Esophagus muscularis mucosa (tissue), 4 donors: ENCODE measurements around the gene CRACDL. TPM values are rescaled to one million over a fixed set of nuclear protein-coding genes. Genes with fewer than 3 reads are reported as not detected.

Experiments used
- DNase-seq: peaks from one replicate; pipeline ENCODE4 v3.0.0-alpha.2; 2017; ENCODE audit errors: extremely low spot score
- H3K27ac ChIP-seq, 4 donors: fragments of 200-600 bp; sonication (generic); replicated peaks in 1 of 4; 1 replicate in 3 of 4; 2 replicates in 1 of 4; pipeline ENCODE4 v1.5.1; 2016 to 2019; ENCODE audit warnings: mild to moderate bottlenecking in 1 of 4
- H3K27me3 ChIP-seq, 4 donors: fragments of 200-600 bp; sonication (generic); one replicate each; pipeline versions ENCODE4 v1.5.1 to v1.6.0; 2016 to 2019
- H3K36me3 ChIP-seq, 4 donors: fragments of 200-600 bp; sonication (generic); one replicate each; pipeline ENCODE4 v1.5.1; 2016 to 2019
- H3K4me1 ChIP-seq, 4 donors: fragments of 200-600 bp; sonication (generic); one replicate each; pipeline ENCODE4 v1.5.1; 2016 to 2019
- H3K4me3 ChIP-seq, 4 donors: fragments of 200-600 bp; sonication (generic); 1 replicate in 2 of 4; 2 replicates in 2 of 4; pipeline ENCODE4 v1.5.1; 2016 to 2019; ENCODE audit warnings: mild to moderate bottlenecking in 4 of 4, moderate library complexity in 1 of 4
- H3K9me3 ChIP-seq, 4 donors: fragments of 200-600 bp; sonication (generic); 1 replicate in 3 of 4; 2 replicates in 1 of 4; pipeline ENCODE4 v1.5.1; 2016 to 2019
- CTCF ChIP-seq, 3 experiments: fragments of 200-600 bp in 2 of 3; fragments of 450-650 bp in 1 of 3; sonication (generic) in 2 of 3; IDR thresholded peaks; one replicate each; pipeline ENCODE4 v1.5.1; 2017 to 2019; ENCODE audit warnings: antibody characterized with exemption in 3 of 3, mild to moderate bottlenecking in 2 of 3, moderate library complexity in 1 of 3
- EP300 ChIP-seq: sonication (generic); formaldehyde crosslinking; IDR thresholded peaks from one replicate; pipeline ENCODE4 v1.6.1; 2017; ENCODE audit warnings: antibody characterized with exemption
- POLR2A ChIP-seq: fragments of 450-650 bp; IDR thresholded peaks from one replicate; pipeline ENCODE4 v1.6.1; 2017; ENCODE audit warnings: antibody characterized with exemption, moderate library complexity, mild to moderate bottlenecking, low read depth
- POLR2AphosphoS5 ChIP-seq, 2 donors: sonication (generic); formaldehyde crosslinking; IDR thresholded peaks; one replicate each; pipeline ENCODE4 v1.6.1; 2017; ENCODE audit warnings: antibody characterized with exemption in 2 of 2
- WGBS: methylation state at CpG from one replicate; pipeline ENCODE4 v1.1.5; 2018; 5-methylcytosine and 5-hydroxymethylcytosine counted together
- intact Hi-C: fragments of 100-400 bp; cut with DNase I; formaldehyde crosslinking; loops from one replicate; pipeline ENCODE4 v1.15.1; 2023
- total RNA-seq, 4 donors: library from RNA; depleted of rRNA; stranded (reverse); fragments of >200 nt; gene quantifications; one replicate each; pipeline versions ENCODE4 v1.1.0 to v1.2.1, GENCODE V29; 2016

The CRACDL gene
- total RNA-seq, 4 donors from 2014 or later = 1.7 to 4.7 (median 3.3) TPM

- H3K4me3 ChIP-seq = no peak overlapping the region
- no peak for TF ChIP-seq POLR2A
- TF ChIP-seq POLR2AphosphoS5 (IDR thresholded peaks at IDR 0.05) = no peak
- no peak for TF ChIP-seq EP300
- TF ChIP-seq CTCF (IDR thresholded peaks at IDR 0.05) = no peak
- H3K4me1 ChIP-seq = no peaks in the 10 kb centered on the region
- H3K36me3 ChIP-seq = no peaks in the 10 kb centered on the region
- peak; percentile 64 for DNase-seq
- no peaks in the 10 kb centered on the region for H3K9me3 ChIP-seq
- no peak overlapping the region for H3K27ac ChIP-seq
- intact Hi-C loops = no loop called here
- no peaks in the 10 kb centered on the region for H3K27me3 ChIP-seq
- WGBS = 87% methylated on average over 5 of the region's 5 CpGs
These were observed 36.9 kb downstream of the CRACDL start for GRCh38 chr2:98899041-98899702.

DNA sequence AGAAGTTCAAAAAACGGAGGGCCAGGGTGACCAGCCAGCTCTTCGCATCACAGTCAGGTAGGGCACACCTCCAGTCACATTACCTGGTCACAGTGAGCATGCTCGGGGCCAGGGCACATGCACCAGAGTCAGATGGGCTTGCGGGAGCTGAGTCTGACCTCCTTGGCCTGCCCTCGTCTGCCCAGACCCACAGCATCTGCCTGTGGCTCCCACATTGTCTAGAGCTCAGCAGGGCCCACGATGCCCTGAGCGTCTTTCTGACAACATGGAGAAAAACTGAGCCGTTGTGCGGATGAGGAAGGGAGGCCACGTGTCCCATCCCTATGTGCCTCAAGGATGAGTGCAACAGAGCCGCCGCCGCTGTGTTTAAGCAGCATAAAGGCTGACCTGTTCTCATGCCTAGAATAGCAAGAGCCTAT is 37.6 kb downstream of the CRACDL start:
- 91% methylated on average over 13 of the region's 13 CpGs for whole genome bisulfite sequencing
- peak; percentile 74 for DNase-seq
- no peaks in the 10 kb centered on the region for H3K4me1 ChIP-seq
- H3K27ac ChIP-seq = no peak overlapping the region
- H3K27me3 ChIP-seq = no peaks in the 10 kb centered on the region
- intact Hi-C loops = no loop called here
- no peaks in the 10 kb centered on the region for H3K9me3 ChIP-seq
- no peak overlapping the region for H3K4me3 ChIP-seq
- H3K36me3 ChIP-seq = no peaks in the 10 kb centered on the region
- TF ChIP-seq POLR2A (no peak), EP300 (no peak), CTCF (IDR thresholded peaks at IDR 0.05) (no peak), POLR2AphosphoS5 (IDR thresholded peaks at IDR 0.05) (no peak)

- Histone ChIP-seq H3K27me3 (no peaks in the 10 kb centered on the region), H3K27ac (no peak overlapping the region), H3K9me3 (no peaks in the 10 kb centered on the region), H3K36me3 (no peaks in the 10 kb centered on the region), H3K4me1 (no peaks in the 10 kb centered on the region), H3K4me3 (no peak overlapping the region)
- WGBS = 98% methylated on average over 4 of the region's 4 CpGs
- DNase-seq = peak; percentile 81
- TF ChIP-seq POLR2AphosphoS5 (IDR thresholded peaks at IDR 0.05) (no peak), EP300 (no peak), CTCF (IDR thresholded peaks at IDR 0.05) (no peak), POLR2A (no peak)
- intact Hi-C loops = no loop called here
These were observed 38.3 kb downstream of the CRACDL start for GRCh38 chr2:98897746-98898145.

DNA sequence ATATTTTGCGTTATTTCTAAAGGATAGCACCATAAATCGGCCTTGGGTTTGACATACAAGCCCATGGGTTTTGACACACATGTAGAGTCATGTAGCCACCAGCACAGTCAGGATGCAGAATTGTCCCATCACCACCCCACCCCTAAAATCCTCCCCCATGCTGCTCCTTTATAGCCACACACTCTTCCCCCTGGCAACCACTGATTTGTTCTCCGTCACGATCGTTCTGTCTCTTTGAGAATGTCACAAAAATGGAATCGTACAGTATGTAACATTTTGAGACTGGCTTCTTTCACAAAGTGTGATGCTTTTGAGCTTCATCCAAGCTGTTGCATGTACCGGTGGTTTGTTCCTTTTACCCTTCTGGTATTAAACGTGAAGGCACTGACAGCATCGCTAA is 39.1 kb downstream of the CRACDL start:
- TF ChIP-seq EP300 (no peak), POLR2AphosphoS5 (IDR thresholded peaks at IDR 0.05) (no peak), POLR2A (no peak), CTCF (IDR thresholded peaks at IDR 0.05) (no peak)
- Histone ChIP-seq H3K9me3 (no peaks in the 10 kb centered on the region), H3K27me3 (no peaks in the 10 kb centered on the region), H3K4me3 (no peak overlapping the region), H3K36me3 (no peaks in the 10 kb centered on the region), H3K27ac (no peak overlapping the region), H3K4me1 (no peaks in the 10 kb centered on the region)
- WGBS = 87% methylated on average over 9 of the region's 9 CpGs
- peak; percentile 79 for DNase-seq
- intact Hi-C loops = no loop called here

GRCh38 chr2:98896416-98896815 is 39.6 kb downstream of the CRACDL start:
- H3K9me3 ChIP-seq = no peaks in the 10 kb centered on the region
- H3K4me1 ChIP-seq = no peaks in the 10 kb centered on the region
- intact Hi-C loops = no loop called here
- 32% methylated on average over 2 of the region's 2 CpGs for WGBS
- TF ChIP-seq POLR2AphosphoS5 (IDR thresholded peaks at IDR 0.05) (no peak), CTCF (IDR thresholded peaks at IDR 0.05) (no peak), EP300 (no peak), POLR2A (no peak)
- no peak overlapping the region for H3K27ac ChIP-seq
- peak; percentile 72 for DNase-seq
- no peaks in the 10 kb centered on the region for H3K27me3 ChIP-seq
- H3K4me3 ChIP-seq = no peak overlapping the region
- H3K36me3 ChIP-seq = no peaks in the 10 kb centered on the region
